ENCODE data around the gene DOCK2.

DNA sequence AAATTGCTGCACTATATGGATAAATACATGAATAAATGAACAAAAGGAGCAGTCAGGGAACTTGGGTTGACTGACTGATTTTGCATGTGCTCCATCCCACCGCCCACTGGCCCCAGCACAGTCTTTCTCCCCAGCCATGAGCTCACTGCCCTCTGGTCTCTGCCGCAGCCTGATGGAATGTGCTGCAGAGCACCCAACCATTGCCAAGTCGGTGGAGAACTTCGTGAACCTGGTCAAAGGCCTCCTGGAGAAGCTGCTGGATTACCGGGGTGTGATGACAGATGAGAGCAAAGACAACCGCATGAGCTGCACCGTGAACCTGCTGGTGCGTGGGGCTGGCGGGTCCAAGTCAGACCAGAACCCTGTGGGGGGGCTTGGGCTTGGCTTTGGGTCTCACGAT, 397.2 kb downstream of the DOCK2 start:
- TF ChIP-seq, protein P1, sequence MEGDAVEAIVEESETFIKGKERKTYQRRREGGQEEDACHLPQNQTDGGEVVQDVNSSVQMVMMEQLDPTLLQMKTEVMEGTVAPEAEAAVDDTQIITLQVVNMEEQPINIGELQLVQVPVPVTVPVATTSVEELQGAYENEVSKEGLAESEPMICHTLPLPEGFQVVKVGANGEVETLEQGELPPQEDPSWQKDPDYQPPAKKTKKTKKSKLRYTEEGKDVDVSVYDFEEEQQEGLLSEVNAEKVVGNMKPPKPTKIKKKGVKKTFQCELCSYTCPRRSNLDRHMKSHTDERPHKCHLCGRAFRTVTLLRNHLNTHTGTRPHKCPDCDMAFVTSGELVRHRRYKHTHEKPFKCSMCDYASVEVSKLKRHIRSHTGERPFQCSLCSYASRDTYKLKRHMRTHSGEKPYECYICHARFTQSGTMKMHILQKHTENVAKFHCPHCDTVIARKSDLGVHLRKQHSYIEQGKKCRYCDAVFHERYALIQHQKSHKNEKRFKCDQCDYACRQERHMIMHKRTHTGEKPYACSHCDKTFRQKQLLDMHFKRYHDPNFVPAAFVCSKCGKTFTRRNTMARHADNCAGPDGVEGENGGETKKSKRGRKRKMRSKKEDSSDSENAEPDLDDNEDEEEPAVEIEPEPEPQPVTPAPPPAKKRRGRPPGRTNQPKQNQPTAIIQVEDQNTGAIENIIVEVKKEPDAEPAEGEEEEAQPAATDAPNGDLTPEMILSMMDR (IDR thresholded peaks at IDR 0.05), result no peak
- no peak for TF ChIP-seq EZH2 (IDR thresholded peaks at IDR 0.05; ENCODE audit: borderline replicate concordance, insufficient read depth, low read depth, low read length, poor library complexity, severe bottlenecking)
